HG02763 (cell line): Measurements from ENCODE around the gene ANKS1B.

Source experiments
- ATAC-seq: cut with Tn5 transposase; IDR thresholded peaks from one replicate; pipeline ENCODE4 v1.9.1; 2021; ENCODE audit warnings: mild to moderate bottlenecking, moderate library complexity; ENCODE audit not compliant: unreplicated experiment

The ANKS1B gene

GRCh38 chr12:98719515-98720504 lies 1264.9 kb downstream of the ANKS1B start:
- ATAC-seq, result no peak

GRCh38 chr12:98714426-98714825 lies 1270.3 kb downstream of the ANKS1B start:
- no peak for ATAC-seq

- no peak for ATAC-seq
Measured at GRCh38 chr12:98709022-98709421, 1275.7 kb downstream of the ANKS1B start.

GRCh38 chr12:98701166-98701565 lies 1283.6 kb downstream of the ANKS1B start:
- ATAC-seq, result no peak

GRCh38 chr12:98699586-98699985 lies 1285.2 kb downstream of the ANKS1B start:
- no peak for ATAC-seq

GRCh38 chr12:98698603-98699463 lies 1285.9 kb downstream of the ANKS1B start:
- ATAC-seq, result peak; percentile 80

- no peak for ATAC-seq
Measured at GRCh38 chr12:98697209-98697608, 1287.5 kb downstream of the ANKS1B start.

GRCh38 chr12:98696036-98696646 lies 1288.6 kb downstream of the ANKS1B start:
- no peak for ATAC-seq

GRCh38 chr12:98691351-98691750 lies 1293.4 kb downstream of the ANKS1B start:
- ATAC-seq, result no peak

- no peak for ATAC-seq
Measured at GRCh38 chr12:98686603-98687002, 1298.1 kb downstream of the ANKS1B start.
